NCI-H1092 (cell line): Measurements from ENCODE around the gene ADGRL3.

Experiments
- DNase-seq: peaks from one replicate; lab custom pipeline; 2025; lab: John Stamatoyannopoulos, UW

Gene ADGRL3

GRCh38 chr4:61200187-61200915 lies at the start of gene ADGRL3:
Gene ADGRL3 (plus strand): TSS chr4:61200326.
- peak; percentile 88 for DNase-seq

DNA sequence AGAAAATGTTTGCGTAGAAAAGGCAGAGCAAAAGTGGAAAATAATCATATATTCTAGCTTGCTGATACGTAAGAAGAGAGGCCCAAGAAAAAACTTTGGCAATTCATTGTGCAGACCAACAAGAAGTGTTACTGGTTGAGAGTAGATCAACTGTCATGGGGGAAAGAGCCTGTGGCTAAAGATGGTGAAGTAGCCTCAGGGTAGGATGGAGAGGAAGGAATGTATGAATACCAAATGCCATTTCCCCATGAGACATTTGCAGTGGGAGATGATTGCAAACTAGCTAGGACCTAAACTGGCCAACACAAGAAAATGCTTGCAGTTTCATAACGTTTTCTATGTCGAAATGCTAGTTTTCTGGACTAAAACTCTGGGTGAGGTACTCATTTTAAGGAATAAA lies 47.7 kb upstream of the ADGRL3 start:
- no peak for DNase-seq

- no peak for DNase-seq
Observed at GRCh38 chr4:61160478-61160877, 39.6 kb upstream of the ADGRL3 start.

DNA sequence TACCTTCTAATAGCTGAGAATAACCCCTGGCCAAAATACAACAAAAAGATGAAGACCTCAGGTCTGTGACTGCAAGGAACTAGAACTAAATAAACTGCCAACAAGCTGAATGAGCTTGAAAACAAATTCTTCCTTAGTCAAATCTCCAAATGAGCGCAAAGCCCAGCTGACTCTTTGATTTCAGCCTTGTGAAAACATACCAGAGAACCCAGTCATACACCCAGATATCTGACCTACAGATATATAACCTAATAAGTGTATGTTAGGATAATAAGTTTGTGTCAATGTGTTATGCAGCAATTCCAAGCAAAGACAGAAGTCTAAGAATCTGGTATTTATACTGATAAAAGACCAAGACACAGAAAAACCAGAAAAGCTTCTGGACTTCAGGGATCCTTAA lies 38.0 kb upstream of the ADGRL3 start:
- no peak for DNase-seq

DNA sequence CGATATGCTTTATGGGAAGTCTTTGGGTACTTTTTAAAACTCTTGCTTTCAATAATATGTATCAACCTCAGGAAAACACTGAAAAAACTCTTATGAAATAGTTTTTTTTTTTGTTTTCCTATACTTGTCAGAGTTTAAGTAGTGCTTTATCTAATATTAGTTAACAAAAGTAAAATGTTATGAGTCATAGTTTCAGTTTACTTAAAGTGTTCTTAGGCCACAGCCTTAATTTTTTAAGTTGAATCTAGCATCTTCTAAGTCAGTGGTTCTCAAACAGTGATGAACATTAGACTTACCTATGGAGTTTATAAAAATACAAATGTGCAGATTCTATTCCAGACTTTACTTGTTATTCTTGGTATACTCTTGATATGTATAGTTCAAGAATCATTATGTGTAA lies 26.3 kb upstream of the ADGRL3 start:
- no peak for DNase-seq

GRCh38 chr4:61175495-61175894 lies 24.6 kb upstream of the ADGRL3 start:
- no peak for DNase-seq

DNA sequence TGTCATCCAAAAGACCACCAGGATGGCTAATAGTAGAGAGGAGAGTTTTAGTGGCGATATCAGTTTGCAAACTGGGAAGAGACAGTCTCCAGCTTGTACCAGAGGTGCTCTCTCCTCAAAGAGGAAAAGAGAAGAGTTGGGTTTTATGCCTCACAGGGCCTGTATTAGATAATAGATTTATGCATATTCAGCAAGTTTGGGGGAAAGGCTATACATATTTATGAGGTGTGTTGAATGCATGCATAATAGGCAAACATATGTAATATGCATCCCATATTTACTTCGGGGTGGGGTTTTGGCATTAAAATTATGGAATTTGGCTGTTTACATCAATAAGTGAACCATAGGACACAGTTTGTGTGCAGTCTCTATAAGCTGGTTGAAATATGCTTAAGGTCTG lies 22.8 kb upstream of the ADGRL3 start:
- DNase-seq = no peak

DNA sequence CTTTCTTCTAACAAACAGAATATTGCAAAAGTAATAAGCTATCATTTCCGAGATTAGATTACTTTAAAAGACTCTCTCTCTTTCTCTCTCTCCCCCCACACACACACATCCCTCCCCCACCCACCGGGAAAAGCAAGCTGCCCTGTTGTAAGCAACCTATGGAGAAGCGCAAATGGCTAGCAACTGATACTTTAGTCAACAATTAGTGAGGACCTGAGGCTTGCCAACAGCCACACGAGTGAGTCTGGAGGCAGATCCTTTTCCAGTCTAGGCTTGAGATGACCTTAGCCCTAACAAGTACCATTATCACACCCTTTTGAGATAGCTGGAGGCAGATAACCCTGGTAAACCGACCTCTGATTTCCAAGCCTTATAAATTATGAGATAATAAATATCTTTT lies 19.7 kb upstream of the ADGRL3 start:
- DNase-seq = no peak

DNA sequence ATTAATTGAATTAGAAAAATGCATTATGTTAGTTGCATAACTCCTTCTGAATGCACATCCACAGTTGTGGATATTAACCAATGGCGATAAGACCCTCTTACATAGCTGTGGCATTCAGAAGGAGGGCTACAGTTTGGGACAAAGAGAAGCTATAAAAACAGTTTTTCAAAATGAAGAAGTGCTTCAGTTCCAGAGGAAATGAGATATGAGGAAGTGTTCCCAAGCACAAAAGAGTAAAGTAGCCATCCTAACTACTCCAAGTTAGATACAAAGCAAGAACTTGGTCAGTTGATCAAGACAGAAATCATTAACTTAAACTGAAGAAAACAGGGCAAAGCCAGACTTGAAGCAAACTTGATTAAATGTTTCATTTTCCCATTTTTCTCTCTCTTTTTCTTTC lies 17.2 kb upstream of the ADGRL3 start:
- DNase-seq = no peak

GRCh38 chr4:61185288-61185687 lies 14.8 kb upstream of the ADGRL3 start:
- no peak for DNase-seq

DNA sequence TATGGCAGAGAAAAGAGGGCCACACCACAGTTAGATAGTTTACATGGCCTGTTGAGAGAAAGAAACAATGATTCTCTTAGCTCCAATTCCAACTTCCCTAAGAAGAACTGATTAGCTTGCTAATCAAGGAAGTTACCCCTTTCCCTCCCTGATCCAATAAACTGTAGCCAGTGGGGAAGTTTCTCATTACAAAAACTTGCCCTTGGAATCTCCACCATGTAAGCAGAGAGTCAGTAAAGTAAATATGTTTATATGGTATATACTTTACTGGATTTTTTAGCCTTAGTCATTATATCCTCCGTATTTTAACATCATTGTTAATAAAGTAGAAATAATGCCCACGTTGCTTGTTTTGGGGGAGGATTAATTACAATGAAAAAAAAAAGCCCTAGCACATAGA lies 7.7 kb upstream of the ADGRL3 start:
- no peak for DNase-seq

GRCh38 chr4:61193863-61194262 lies 6.3 kb upstream of the ADGRL3 start:
- DNase-seq = no peak

DNA sequence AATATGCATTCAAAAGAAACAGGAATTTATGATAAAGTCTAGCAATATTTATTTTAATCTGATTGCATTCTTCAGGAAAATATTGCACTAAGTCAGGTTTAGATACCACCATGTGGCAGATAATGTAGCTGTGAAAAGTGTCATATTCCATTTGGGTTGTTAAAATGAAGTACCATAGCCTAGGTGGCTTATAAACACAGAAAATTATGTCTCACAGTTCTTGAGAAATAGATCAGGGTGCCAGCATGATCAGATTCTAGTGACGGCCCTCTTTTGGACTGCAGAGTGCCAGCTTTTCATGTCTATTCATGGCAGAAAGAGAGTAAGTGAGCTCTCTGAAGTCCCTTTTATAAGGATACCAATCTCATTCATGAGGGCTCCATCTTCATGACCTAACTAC lies 5.6 kb upstream of the ADGRL3 start:
- no peak for DNase-seq

DNA sequence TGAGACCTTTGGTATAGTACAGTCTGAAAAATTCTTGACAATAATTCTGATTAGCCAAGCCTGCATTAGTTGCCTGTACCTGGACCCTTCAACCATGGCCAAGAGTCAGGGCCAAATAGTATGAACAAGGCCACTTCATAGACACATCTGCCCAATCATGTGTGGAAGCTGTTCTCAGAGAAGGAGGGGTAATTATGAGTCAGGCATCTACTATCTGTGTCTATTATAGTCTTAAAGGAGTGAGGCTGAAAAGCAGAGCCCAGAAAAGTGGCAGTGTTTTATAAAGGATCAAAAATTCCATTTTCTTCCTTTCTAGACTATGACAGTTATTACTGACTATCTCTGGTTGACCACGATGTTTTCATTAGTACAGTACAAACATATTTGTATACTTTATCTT lies 5.0 kb upstream of the ADGRL3 start:
- DNase-seq = no peak

DNA sequence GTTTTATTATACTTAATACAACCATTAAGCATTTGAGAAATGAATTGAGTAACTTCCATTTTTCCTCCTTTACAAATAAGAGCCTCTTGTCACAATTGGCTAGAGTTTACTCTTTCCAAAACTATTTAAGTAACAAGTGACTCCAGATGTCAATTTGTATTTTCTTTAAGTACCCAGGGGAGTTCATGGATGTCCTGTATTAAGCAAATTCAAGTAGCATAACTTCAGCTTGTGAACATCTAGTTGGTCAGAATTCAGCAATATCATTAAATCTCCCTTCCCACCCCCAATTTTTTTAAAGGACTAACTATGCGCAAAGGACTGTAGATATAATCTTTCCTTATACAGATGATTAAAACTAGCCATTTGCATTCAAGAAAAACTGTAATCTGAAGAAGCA lies 1.4 kb upstream of the ADGRL3 start:
- DNase-seq = no peak

- no peak for DNase-seq
Observed at GRCh38 chr4:61199873-61200186, 296 bp upstream of the ADGRL3 start.

GRCh38 chr4:61200916-61201526 lies 895 bp downstream of the ADGRL3 start:
- DNase-seq = peak; percentile 54

DNA sequence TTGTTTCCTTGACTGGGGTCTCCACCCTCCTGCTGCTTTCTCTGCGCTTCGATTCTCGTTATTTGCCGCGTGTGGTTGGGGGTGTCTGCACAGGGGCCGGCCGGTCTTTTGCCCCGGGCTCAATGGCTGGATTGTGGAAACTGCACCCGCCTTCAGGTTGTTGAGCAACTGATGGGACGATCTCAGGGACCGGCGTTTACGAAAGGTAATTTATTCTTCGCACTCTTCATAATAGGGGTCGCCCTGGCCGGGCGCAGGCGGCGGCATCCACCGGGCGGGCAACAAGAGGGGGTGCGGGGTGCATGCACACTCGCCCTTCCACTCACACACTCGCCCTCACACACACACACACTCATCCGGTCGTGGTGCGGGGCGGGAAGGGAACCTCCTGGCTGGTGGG lies 1.4 kb downstream of the ADGRL3 start:
- peak; percentile 40 for DNase-seq

DNA sequence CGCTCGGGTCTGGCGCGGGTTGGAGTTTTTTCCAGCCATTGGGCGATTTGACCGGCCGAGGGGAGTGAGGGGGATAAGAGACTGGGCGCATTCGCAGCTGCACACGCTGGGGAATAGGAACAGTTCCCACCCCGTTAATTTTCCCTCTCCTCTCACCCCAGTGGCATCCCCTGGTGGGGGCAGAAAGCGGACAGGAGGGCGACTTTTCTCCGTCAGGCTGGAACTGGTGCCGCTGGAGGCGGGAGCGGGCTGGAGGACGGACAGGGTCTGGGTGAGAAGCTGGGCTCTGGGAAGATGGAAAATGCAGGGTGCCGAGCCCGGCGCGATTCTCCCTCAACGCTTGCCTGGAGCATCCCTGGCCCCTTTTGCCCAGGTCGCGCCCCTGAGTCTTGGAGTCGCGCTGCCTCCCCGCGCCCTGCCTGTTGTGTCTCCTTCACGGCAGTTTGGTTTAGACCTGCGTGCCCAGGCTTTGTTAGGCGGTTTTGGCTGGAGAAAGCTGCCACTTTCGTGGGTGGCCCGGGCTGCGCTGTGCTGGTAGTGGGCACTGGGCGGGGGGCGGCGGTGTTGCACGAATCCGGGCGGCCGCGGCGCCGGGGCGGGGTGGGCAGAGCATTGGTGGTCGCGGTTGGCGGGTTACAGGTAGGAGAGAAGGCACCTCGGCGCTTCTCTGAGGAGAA lies 2.0 kb downstream of the ADGRL3 start:
- peak; percentile 41 for DNase-seq

- DNase-seq = peak; percentile 45
Observed at GRCh38 chr4:61202638-61203435, 2.7 kb downstream of the ADGRL3 start.

DNA sequence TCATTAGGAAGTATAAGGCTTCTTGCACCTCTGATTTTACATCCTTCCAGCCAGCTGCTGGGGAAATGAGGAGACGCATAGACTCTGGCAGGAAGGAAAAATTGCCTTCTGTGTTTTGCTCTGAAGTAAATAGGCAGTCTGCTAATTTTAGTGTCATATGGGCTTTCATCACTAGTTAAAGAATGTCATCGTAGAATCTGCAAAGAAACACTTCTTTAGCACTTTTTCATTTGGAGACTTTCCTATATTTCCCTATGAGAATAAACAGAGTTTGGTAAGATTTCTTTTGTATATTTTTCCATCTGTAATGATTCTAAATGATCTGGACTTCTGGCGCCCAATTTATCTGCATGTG lies 3.3 kb downstream of the ADGRL3 start:
- no peak for DNase-seq

DNA sequence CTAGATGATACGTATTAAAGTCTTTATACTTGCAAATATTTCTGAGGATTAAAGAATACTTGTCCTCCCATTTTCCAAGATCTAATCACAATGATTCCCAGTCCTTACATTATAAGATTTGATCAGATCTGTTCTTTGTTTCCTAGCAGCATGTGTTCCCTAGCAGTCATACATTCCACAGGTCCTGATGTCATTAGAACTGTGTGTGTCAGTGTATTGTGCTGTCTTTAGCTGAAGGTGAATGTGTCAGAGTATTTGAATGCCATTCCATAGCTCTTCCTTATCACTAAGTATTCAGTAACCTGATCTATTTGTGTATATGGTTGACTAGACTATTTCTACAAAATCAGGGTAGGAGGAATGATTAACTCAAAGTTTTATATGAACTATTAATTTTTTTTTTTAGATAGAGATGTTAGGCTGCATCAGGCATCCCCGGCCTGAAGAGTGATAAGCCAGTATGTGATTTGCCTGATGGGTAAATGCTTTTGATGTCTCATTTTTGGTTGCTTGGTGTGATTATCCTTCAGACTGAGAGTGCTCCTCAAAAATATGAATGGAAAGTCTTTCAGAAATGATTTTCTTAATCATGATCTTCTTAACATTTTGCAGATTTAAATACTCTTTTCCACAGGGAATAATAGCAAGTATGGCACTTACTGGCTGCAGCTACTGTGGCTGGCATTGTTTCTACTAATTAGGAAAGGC lies 4.4 kb downstream of the ADGRL3 start:
- DNase-seq = no peak
